Kidney epithelial cell (primary cell): ENCODE measurements around the gene NR3C2. TPM values are rescaled to one million over a fixed set of nuclear protein-coding genes. Genes with fewer than 3 reads are reported as not detected.
"Not testable (repeated sequence)": the region's sequence is repeated elsewhere in the genome, so short reads cannot be mapped to it uniquely, and the experiment has no call there.

ENCODE experiments used
- DNase-seq: peaks from one replicate; pipeline ENCODE4 v3.0.0-alpha.2; 2010; ENCODE audit warnings: low read depth
- H3K27me3 ChIP-seq: 2 replicates; pipeline ENCODE4 v1.6.0; 2011; ENCODE audit warnings: low read length; ENCODE audit not compliant: control insufficient read depth, insufficient read depth
- H3K36me3 ChIP-seq: 2 replicates; pipeline ENCODE4 v1.5.1; 2011; ENCODE audit warnings: low read length; ENCODE audit not compliant: control insufficient read depth, insufficient read depth
- H3K4me3 ChIP-seq: 2 replicates; pipeline ENCODE4 v1.5.1; 2011; ENCODE audit warnings: low read depth, mild to moderate bottlenecking, control low read depth, low read length
- CTCF ChIP-seq: IDR thresholded peaks from 2 replicates; pipeline ENCODE4 v1.5.1; 2011; ENCODE audit warnings: mild to moderate bottlenecking, moderate library complexity, low read length, control low read depth, inconsistent platforms; ENCODE audit not compliant: insufficient read depth, poor library complexity, severe bottlenecking
- total RNA-seq: library from RNA; depleted of rRNA; stranded (reverse); fragments of >200 nt; gene quantifications from 2 replicates; pipeline ENCODE4 v1.2.3, GENCODE V29; 2015

Gene NR3C2
- total RNA-seq, 1 donor from 2014 or later: 6.5 TPM

- TF ChIP-seq CTCF: no peak
Observed at GRCh38 chr4:148126825-148127224, 315.4 kb downstream of the NR3C2 start.

GRCh38 chr4:148124512-148124911 lies 317.7 kb downstream of the NR3C2 start:
- no peak for DNase-seq
- Histone ChIP-seq H3K4me3 (no peak overlapping the region), H3K36me3 (no peaks in the 10 kb centered on the region), H3K27me3 (no peaks in the 10 kb centered on the region)
- no peak for TF ChIP-seq CTCF

More at GRCh38 chr4:148126825-148127224, 315.4 kb downstream of the NR3C2 start:
- no peak for DNase-seq
- Histone ChIP-seq H3K27me3 (no peaks in the 10 kb centered on the region), H3K4me3 (no peak overlapping the region), H3K36me3 (no peaks in the 10 kb centered on the region)

DNA sequence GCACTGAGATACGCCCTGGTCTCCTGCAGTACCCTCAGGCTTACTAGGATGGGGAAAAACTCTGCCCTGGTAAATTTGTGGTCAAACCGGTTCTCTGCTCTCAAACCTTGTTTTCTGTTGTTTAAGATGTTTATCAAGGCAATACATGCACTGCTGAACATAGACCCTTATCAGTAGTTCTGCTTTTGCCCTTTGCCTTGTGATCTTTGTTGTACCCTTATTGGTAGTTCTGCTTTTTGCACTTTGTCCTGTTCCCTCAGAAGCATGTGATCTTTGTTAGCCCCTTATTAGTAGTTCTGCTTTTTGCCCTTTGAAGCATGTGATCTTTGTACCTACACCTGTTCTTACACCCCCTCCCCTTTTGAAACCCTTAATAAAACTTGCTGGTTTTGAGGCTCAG lies 319.1 kb downstream of the NR3C2 start:
- H3K27me3 ChIP-seq, H3K4me3 ChIP-seq, H3K36me3 ChIP-seq, DNase-seq: not testable (repeated sequence)

GRCh38 chr4:148120216-148120615 lies 322.0 kb downstream of the NR3C2 start:
- H3K4me3 ChIP-seq: no peak overlapping the region

GRCh38 chr4:148118633-148119032 lies 323.6 kb downstream of the NR3C2 start:
- Histone ChIP-seq H3K4me3 (no peak overlapping the region), H3K36me3 (no peaks in the 10 kb centered on the region), H3K27me3 (no peaks in the 10 kb centered on the region)
- no peak for DNase-seq
- no peak for TF ChIP-seq CTCF

More at GRCh38 chr4:148120216-148120615, 322.0 kb downstream of the NR3C2 start:
- no peaks in the 10 kb centered on the region for H3K27me3 ChIP-seq
- no peak for TF ChIP-seq CTCF
- DNase-seq: no peak
- H3K36me3 ChIP-seq: no peaks in the 10 kb centered on the region

DNA sequence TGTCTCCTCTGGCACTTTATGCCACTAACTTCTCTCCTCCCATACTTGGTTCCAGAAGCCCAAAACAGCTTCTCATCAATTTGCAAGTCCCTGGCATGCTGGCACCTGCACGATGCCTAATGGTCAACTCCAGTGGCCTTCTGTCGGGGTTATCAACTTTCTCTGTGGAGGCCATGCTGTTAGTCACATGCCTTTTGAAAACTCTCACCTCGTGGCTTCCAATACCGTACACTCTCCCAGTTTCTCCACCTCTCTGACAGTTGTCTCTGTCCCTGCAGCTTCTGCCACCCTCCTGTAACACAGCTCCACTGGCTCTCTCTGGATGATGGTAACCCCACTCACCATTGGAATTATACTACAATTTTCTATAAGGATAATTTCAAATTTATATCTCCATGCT lies 324.0 kb downstream of the NR3C2 start:
- no peak overlapping the region for H3K4me3 ChIP-seq
- H3K36me3 ChIP-seq: no peaks in the 10 kb centered on the region
- TF ChIP-seq CTCF: no peak
- DNase-seq: no peak
- H3K27me3 ChIP-seq: no peaks in the 10 kb centered on the region
